HEK293 (cell line): Measurements from ENCODE around the gene PITX1.

Source experiments
- CTCF ChIA-PET: fragments of 350-600 bp; formaldehyde crosslinking; extraction: SDS; loops from one replicate; lab custom pipeline; 2021; ENCODE audit warnings: antibody characterized with exemption; lab: Yijun Ruan, JAX
- POLR2A ChIA-PET: fragments of 300-600 bp; formaldehyde crosslinking; extraction: SDS; loops from one replicate; lab custom pipeline; 2020; ENCODE audit warnings: antibody characterized with exemption, inconsistent platforms; lab: Yijun Ruan, JAX
- H3K27ac ChIP-seq: fragments of 200-500 bp; sonication (Bioruptor generic); 2 replicates; pipeline ENCODE4 v1.5.1; 2014; ENCODE audit warnings: low read depth, low read length, control low read depth, inconsistent platforms; ENCODE audit errors: extremely low read depth
- H3K36me3 ChIP-seq, 2 experiments: fragments of 200-500 bp in 1 of 2; sonication (Bioruptor generic) in 1 of 2; 1 replicate in 1 of 2; 2 replicates in 1 of 2; pipeline ENCODE4 v1.5.1; 2014 to 2017; ENCODE audit warnings: inconsistent platforms in 2 of 2, low read length in 2 of 2; ENCODE audit not compliant: control insufficient read depth in 2 of 2, insufficient read depth in 1 of 2
- H3K4me1 ChIP-seq: fragments of 200-500 bp; sonication (Bioruptor generic); 2 replicates; pipeline ENCODE4 v1.5.1; 2014; ENCODE audit warnings: mild to moderate bottlenecking, low read length, inconsistent platforms; ENCODE audit not compliant: control insufficient read depth, insufficient read depth
- H3K4me3 ChIP-seq: 2 replicates; pipeline ENCODE4 v1.5.1; 2011; ENCODE audit warnings: low read depth, mild to moderate bottlenecking, control low read depth, low read length, moderate library complexity
- H3K9me3 ChIP-seq: fragments of 200-500 bp; sonication (Bioruptor generic); 2 replicates; pipeline ENCODE4 v1.5.1; 2014; ENCODE audit warnings: low read depth, low read length, inconsistent platforms; ENCODE audit not compliant: control insufficient read depth, insufficient read depth
- EGR2 ChIP-seq: fragments of 450-650 bp; formaldehyde crosslinking; IDR thresholded peaks from 2 replicates; pipeline ENCODE4 v1.5.1; 2016; ENCODE audit warnings: low read depth, missing biosample characterization, missing genetic modification characterization
- FEZF1 ChIP-seq: fragments of 450-650 bp; formaldehyde crosslinking; IDR thresholded peaks from 2 replicates; pipeline ENCODE4 v1.5.1; 2016; ENCODE audit warnings: missing biosample characterization, missing genetic modification characterization
- GLI2 ChIP-seq: fragments of 450-650 bp; formaldehyde crosslinking; IDR thresholded peaks from 2 replicates; pipeline ENCODE4; 2017; ENCODE audit warnings: missing biosample characterization, missing genetic modification characterization, low read depth, borderline replicate concordance
- PRDM1 ChIP-seq: fragments of 450-650 bp; formaldehyde crosslinking; IDR thresholded peaks from 2 replicates; pipeline ENCODE4; 2016; ENCODE audit warnings: missing biosample characterization, missing genetic modification characterization
- REPIN1 ChIP-seq: fragments of 450-650 bp; formaldehyde crosslinking; IDR thresholded peaks from 2 replicates; pipeline ENCODE4 v1.5.1; 2017; ENCODE audit warnings: missing biosample characterization, missing genetic modification characterization, low read depth
- SALL2 ChIP-seq: fragments of 450-650 bp; formaldehyde crosslinking; IDR thresholded peaks from 2 replicates; pipeline ENCODE4 v1.5.0; 2017; ENCODE audit warnings: missing biosample characterization, mild to moderate bottlenecking, missing genetic modification characterization, borderline replicate concordance
- ZBTB49 ChIP-seq: fragments of 450-650 bp; formaldehyde crosslinking; IDR thresholded peaks from 2 replicates; pipeline ENCODE4 v1.5.1; 2016; ENCODE audit warnings: missing biosample characterization, missing genetic modification characterization, low read depth
- ZFHX2 ChIP-seq: fragments of 450-650 bp; formaldehyde crosslinking; conservative IDR thresholded peaks from 2 replicates; pipeline ENCODE4 v1.5.1; 2016; ENCODE audit warnings: missing biosample characterization, missing genetic modification characterization
- ZFP3 ChIP-seq: fragments of 450-650 bp; formaldehyde crosslinking; IDR thresholded peaks from 2 replicates; pipeline ENCODE4 v1.5.1; 2016; ENCODE audit warnings: low read depth, missing biosample characterization, missing genetic modification characterization
- ZIC2 ChIP-seq: fragments of 450-650 bp; formaldehyde crosslinking; IDR thresholded peaks from 2 replicates; pipeline ENCODE4 v1.5.1; 2016; ENCODE audit warnings: missing biosample characterization, missing genetic modification characterization
- ZNF138 ChIP-seq: fragments of 450-650 bp; formaldehyde crosslinking; IDR thresholded peaks from 2 replicates; pipeline ENCODE4 v1.5.1; 2016; ENCODE audit warnings: missing biosample characterization, missing genetic modification characterization, borderline replicate concordance
- ZNF174 ChIP-seq: fragments of 450-650 bp; formaldehyde crosslinking; IDR thresholded peaks from 2 replicates; pipeline ENCODE4 v1.5.0; 2017; ENCODE audit warnings: missing biosample characterization, mild to moderate bottlenecking, missing genetic modification characterization
- ZNF292 ChIP-seq: fragments of 450-650 bp; formaldehyde crosslinking; IDR thresholded peaks from 2 replicates; pipeline ENCODE4 v1.5.1; 2016; ENCODE audit warnings: low read depth, missing biosample characterization, missing genetic modification characterization, borderline replicate concordance
- ZNF335 ChIP-seq: fragments of 450-650 bp; formaldehyde crosslinking; conservative IDR thresholded peaks from 2 replicates; pipeline ENCODE4 v1.5.1; 2016; ENCODE audit warnings: missing biosample characterization, missing genetic modification characterization
- ZNF341 ChIP-seq: fragments of 450-650 bp; formaldehyde crosslinking; IDR thresholded peaks from 2 replicates; pipeline ENCODE4; 2016; ENCODE audit warnings: low read depth, missing biosample characterization, missing genetic modification characterization
- ZNF394 ChIP-seq: fragments of 450-650 bp; formaldehyde crosslinking; IDR thresholded peaks from 2 replicates; pipeline ENCODE4 v1.5.1; 2016; ENCODE audit warnings: missing biosample characterization, missing genetic modification characterization, mild to moderate bottlenecking, moderate library complexity, borderline replicate concordance
- ZNF501 ChIP-seq: fragments of 450-650 bp; formaldehyde crosslinking; IDR thresholded peaks from 2 replicates; pipeline ENCODE4 v1.5.1; 2016; ENCODE audit warnings: missing biosample characterization, missing genetic modification characterization
- ZNF510 ChIP-seq: fragments of 450-650 bp; formaldehyde crosslinking; IDR thresholded peaks from 2 replicates; pipeline ENCODE4 v1.5.1; 2018; ENCODE audit warnings: mild to moderate bottlenecking, missing genetic modification characterization, missing biosample characterization; ENCODE audit not compliant: insufficient replicate concordance
- ZNF585B ChIP-seq: fragments of 450-650 bp; formaldehyde crosslinking; IDR thresholded peaks from 2 replicates; pipeline ENCODE4 v1.5.1; 2016; ENCODE audit warnings: missing biosample characterization, missing genetic modification characterization
- ZNF621 ChIP-seq: fragments of 450-650 bp; formaldehyde crosslinking; IDR thresholded peaks from 2 replicates; pipeline ENCODE4 v1.5.1; 2017; ENCODE audit warnings: missing biosample characterization, missing genetic modification characterization
- ZSCAN30 ChIP-seq: fragments of 450-650 bp; IDR thresholded peaks from 2 replicates; pipeline ENCODE4 v1.5.1; 2018; ENCODE audit warnings: missing biosample characterization, mild to moderate bottlenecking, missing genetic modification characterization, moderate library complexity
- ZSCAN4 ChIP-seq: fragments of 450-650 bp; formaldehyde crosslinking; IDR thresholded peaks from 2 replicates; pipeline ENCODE4 v1.5.1; 2017; ENCODE audit warnings: missing biosample characterization, missing genetic modification characterization

PITX1 gene

GRCh38 chr5:135035678-135036030, 1.6 kb upstream of the PITX1 start:
- CTCF ChIA-PET: interaction anchor here (1.5 kb wide), 1 partner anchor 156 kb away, joined by 7 read pairs; no protein-coding TSS in a partner anchor
- Histone ChIP-seq H3K4me3 (no peak overlapping the region), H3K27ac (peak overlapping the region; percentile 99; the same call in 1 of the 2 replicates), H3K9me3 (no peaks in the 10 kb centered on the region), H3K4me1 (peaks cover 13% of the 10 kb centered on the region), H3K36me3 (peaks cover 0 to 6% of the 10 kb centered on the region in 2 experiments; a peak in 2 of 3 replicates)
- no peak for TF ChIP-seq GLI2 (tag by site-specific recombination)
- TF ChIP-seq ZNF174 (tag by site-specific recombination): no peak
- no peak for TF ChIP-seq ZNF585B
- no peak for TF ChIP-seq REPIN1 (tag by site-specific recombination)
- TF ChIP-seq ZBTB49: no peak
- no peak for TF ChIP-seq ZFP3 (tag by site-specific recombination)
- TF ChIP-seq ZNF341 (tag by site-specific recombination): no peak
- TF ChIP-seq ZNF138 (tag by site-specific recombination): no peak
- no peak for TF ChIP-seq ZIC2 (tag by site-specific recombination)
- TF ChIP-seq ZNF621 (tag by site-specific recombination): no peak
- no peak for TF ChIP-seq FEZF1 (tag by site-specific recombination)
- POLR2A ChIA-PET: no interaction called here

GRCh38 chr5:135034963-135035677, 1.1 kb upstream of the PITX1 start:
- ChIA-PET CTCF (interaction anchor here (1.5 kb wide), 1 partner anchor 156 kb away, joined by 7 read pairs; no protein-coding TSS in a partner anchor), POLR2A (no interaction called here)
- TF ChIP-seq ZFHX2 (0 out of 2 replicates have a peak, but pooled peaks have one; percentile 27), ZNF292 (tag by site-specific recombination) (no peak), ZNF335 (tag by site-specific recombination) (peak; percentile 89), ZNF501 (tag by site-specific recombination) (no peak), ZSCAN30 (tag by site-specific recombination) (peak; percentile 76), SALL2 (no peak), PRDM1 (tag by site-specific recombination) (no peak), ZSCAN4 (no peak), ZNF394 (tag by site-specific recombination) (peak; percentile 62; the same call in 1 of the 2 replicates), ZNF510 (tag by site-specific recombination) (no peak), EGR2 (0 out of 2 replicates have a peak, but pooled peaks have one; percentile 18)
- Histone ChIP-seq H3K36me3 (peaks cover 0 to 12% of the 10 kb centered on the region in 2 experiments; a peak in 2 of 3 replicates), H3K4me1 (peaks cover 13% of the 10 kb centered on the region), H3K4me3 (no peak overlapping the region; the same call in 1 of the 2 replicates), H3K9me3 (no peaks in the 10 kb centered on the region), H3K27ac (peak overlapping the region; percentile 99)
